Gastroesophageal sphincter (tissue), 4 donors: ENCODE measurements around the gene ATXN7L3. TPM values are rescaled to one million over a fixed set of nuclear protein-coding genes. Genes with fewer than 3 reads are reported as not detected.
"Not testable (repeated sequence)": the region's sequence is repeated elsewhere in the genome, so short reads cannot be mapped to it uniquely, and the experiment has no call there.

Experiments used
- ATAC-seq: fragments of 150-250 bp; one replicate; pipeline ENCODE4 v1.9.1; 2016; ENCODE audit warnings: mild to moderate bottlenecking, moderate library complexity
- H3K27ac ChIP-seq, 4 donors: fragments of 200-600 bp; sonication (generic) in 3 of 4; 1 replicate in 3 of 4; 2 replicates in 1 of 4; pipeline ENCODE4 v1.5.1; 2016 to 2019
- H3K27me3 ChIP-seq: fragments of 200-600 bp; sonication (generic); one replicate; pipeline ENCODE4 v1.5.1; 2019
- H3K36me3 ChIP-seq, 2 donors: fragments of 200-600 bp; sonication (generic); one replicate each; pipeline ENCODE4 v1.5.1; 2019; ENCODE audit warnings: control low read depth in 1 of 2
- H3K4me1 ChIP-seq, 3 donors: fragments of 200-600 bp; sonication (generic); 1 replicate in 2 of 3; 2 replicates in 1 of 3; pipeline ENCODE4 v1.5.1; 2016 to 2019; ENCODE audit warnings: control low read depth in 2 of 3
- H3K4me3 ChIP-seq, 2 donors: fragments of 200-600 bp; sonication (generic); one replicate each; pipeline ENCODE4 v1.5.1; 2019; ENCODE audit warnings: mild to moderate bottlenecking in 1 of 2, moderate library complexity in 1 of 2
- H3K9me3 ChIP-seq, 3 donors: fragments of 200-600 bp; sonication (generic); one replicate each; pipeline ENCODE4 v1.5.1; 2017 to 2019; ENCODE audit warnings: control low read depth in 2 of 3
- CTCF ChIP-seq, 4 experiments: fragments of 200-600 bp in 2 of 4; fragments of 450-650 bp in 2 of 4; sonication (generic) in 1 of 4; IDR thresholded peaks; one replicate each; pipeline ENCODE4 v1.5.1; 2017 to 2019; ENCODE audit warnings: antibody characterized with exemption in 4 of 4, mild to moderate bottlenecking in 2 of 4, moderate library complexity in 2 of 4
- EP300 ChIP-seq: sonication (generic); formaldehyde crosslinking; IDR thresholded peaks from one replicate; pipeline ENCODE4 v1.6.1; 2017; ENCODE audit warnings: antibody characterized with exemption, mild to moderate bottlenecking
- POLR2A ChIP-seq, 2 donors: fragments of 450-650 bp; IDR thresholded peaks; one replicate each; pipeline ENCODE4 v1.6.1; 2017; ENCODE audit warnings: antibody characterized with exemption in 2 of 2, mild to moderate bottlenecking in 2 of 2, moderate library complexity in 1 of 2
- POLR2AphosphoS5 ChIP-seq: sonication (generic); formaldehyde crosslinking; IDR thresholded peaks from one replicate; pipeline ENCODE4 v1.6.1; 2017; ENCODE audit warnings: antibody characterized with exemption
- WGBS, 2 donors: methylation state at CpG; one replicate each; pipeline ENCODE4 v1.1.5; 2018; ENCODE audit warnings: low coverage in 1 of 2; 5-methylcytosine and 5-hydroxymethylcytosine counted together
- total RNA-seq, 4 donors: library from RNA; depleted of rRNA; stranded (reverse); fragments of >200 nt; gene quantifications; one replicate each; pipeline ENCODE4 v1.1.0, GENCODE V29; 2016

The ATXN7L3 gene
- total RNA-seq, 4 donors from 2014 or later = 33.2 to 63.0 (median 49.0) TPM

GRCh38 chr17:44164476-44164875 lies 35.2 kb downstream of the ATXN7L3 start:
- H3K27me3 ChIP-seq = no peaks in the 10 kb centered on the region
- H3K9me3 ChIP-seq = no peaks in the 10 kb centered on the region
- no peaks in the 10 kb centered on the region for H3K36me3 ChIP-seq
- ATAC-seq = no peak
- WGBS, 2 donors = 83 to 100% methylated on average over 1 of the region's 1 CpG
- TF ChIP-seq POLR2A (IDR thresholded peaks at IDR 0.05) = no peak
- TF ChIP-seq CTCF (IDR thresholded peaks at IDR 0.05) = no peak
- no peak for TF ChIP-seq POLR2AphosphoS5
- TF ChIP-seq EP300 = no peak
- peaks cover 0 to 17% (median 3%) of the 10 kb centered on the region in 3 donors for H3K4me1 ChIP-seq
- no peak overlapping the region for H3K4me3 ChIP-seq
- H3K27ac ChIP-seq = no peak overlapping the region

GRCh38 chr17:44159519-44160210 lies 40.0 kb downstream of the ATXN7L3 start:
- no peak overlapping the region for H3K4me3 ChIP-seq
- 84 to 85% methylated on average over 10 to 11 of the region's 15 CpGs for WGBS, 2 donors
- no peaks in the 10 kb centered on the region for H3K27me3 ChIP-seq
- H3K9me3 ChIP-seq = no peaks in the 10 kb centered on the region
- ATAC-seq = no peak
- H3K27ac ChIP-seq = no peak overlapping the region
- TF ChIP-seq EP300 = no peak
- TF ChIP-seq POLR2A (IDR thresholded peaks at IDR 0.05) = no peak
- TF ChIP-seq CTCF (IDR thresholded peaks at IDR 0.05) = no peak
- TF ChIP-seq POLR2AphosphoS5 = no peak
- H3K36me3 ChIP-seq = no peaks in the 10 kb centered on the region
- no peaks in the 10 kb centered on the region for H3K4me1 ChIP-seq

GRCh38 chr17:44155488-44155887 lies 44.2 kb downstream of the ATXN7L3 start:
- WGBS, 2 donors = no CpG with 5 or more reads among the region's 2 CpGs
- Histone ChIP-seq H3K4me1 (no peaks in the 10 kb centered on the region), H3K27ac (no peak overlapping the region), H3K4me3 (no peak overlapping the region), H3K36me3 (no peaks in the 10 kb centered on the region), H3K9me3 (no peaks in the 10 kb centered on the region), H3K27me3 (no peaks in the 10 kb centered on the region)
- no peak for TF ChIP-seq EP300
- TF ChIP-seq POLR2AphosphoS5 = no peak
- no peak for TF ChIP-seq POLR2A (IDR thresholded peaks at IDR 0.05)
- TF ChIP-seq CTCF (IDR thresholded peaks at IDR 0.05) = no peak
- ATAC-seq = no peak

GRCh38 chr17:44152875-44153274 lies 46.8 kb downstream of the ATXN7L3 start:
- no peak overlapping the region for H3K27ac ChIP-seq
- peaks cover 0 to 9% of the 10 kb centered on the region in 2 donors for H3K36me3 ChIP-seq
- H3K4me3 ChIP-seq = no peak overlapping the region
- WGBS, 2 donors = 87 to 88% methylated on average over 3 to 4 of the region's 4 CpGs
- no peaks in the 10 kb centered on the region for H3K9me3 ChIP-seq
- no peak for ATAC-seq
- no peaks in the 10 kb centered on the region for H3K27me3 ChIP-seq
- no peaks in the 10 kb centered on the region for H3K4me1 ChIP-seq
- TF ChIP-seq EP300 (no peak), CTCF (IDR thresholded peaks at IDR 0.05) (no peak), POLR2A (IDR thresholded peaks at IDR 0.05) (no peak)

GRCh38 chr17:44149750-44150329 lies 49.8 kb downstream of the ATXN7L3 start:
- TF ChIP-seq EP300 (no peak), CTCF (IDR thresholded peaks at IDR 0.05) (no peak), POLR2A (IDR thresholded peaks at IDR 0.05) (no peak), POLR2AphosphoS5 (no peak)
- H3K27ac ChIP-seq = no peak overlapping the region
- H3K4me3 ChIP-seq = no peak overlapping the region

GRCh38 chr17:44149066-44149465 lies 50.6 kb downstream of the ATXN7L3 start:
- not testable (repeated sequence) for ATAC-seq, H3K4me3 ChIP-seq, H3K27me3 ChIP-seq, H3K4me1 ChIP-seq, H3K27ac ChIP-seq, H3K9me3 ChIP-seq
- peaks cover 0 to 13% of the 10 kb centered on the region in 2 donors for H3K36me3 ChIP-seq
- WGBS, 2 donors = 92% methylated on average over 3 of the region's 3 CpGs; no CpG with 5 or more reads in 1 of the 2 donors

More at GRCh38 chr17:44149750-44150329, 49.8 kb downstream of the ATXN7L3 start:
- ATAC-seq = no peak
- 70 to 86% methylated on average over 4 of the region's 4 CpGs for WGBS, 2 donors
- H3K36me3 ChIP-seq = peaks cover 0 to 13% of the 10 kb centered on the region in 2 donors
- no peaks in the 10 kb centered on the region for H3K27me3 ChIP-seq
- H3K9me3 ChIP-seq = no peaks in the 10 kb centered on the region
- peaks cover 0 to 6% (median 0%) of the 10 kb centered on the region in 3 donors for H3K4me1 ChIP-seq
